Measurements from ENCODE around the gene CNOT1. TPM values are rescaled to one million over a fixed set of nuclear protein-coding genes. Genes with fewer than 3 reads are reported as not detected.
"Not testable (repeated sequence)": the region's sequence is repeated elsewhere in the genome, so short reads cannot be mapped to it uniquely, and the experiment has no call there.

Gene CNOT1
- total and polyA plus RNA-seq, 3 donors from 2014 or later = 267 to 449 (median 272) TPM

- no peak for TF ChIP-seq POLR2A (IDR thresholded peaks at IDR 0.05)
- no peak for TF ChIP-seq CTCF (IDR thresholded peaks at IDR 0.05)
- Histone ChIP-seq H3K4me3 (no peak overlapping the region), H3K36me3 (ENCODE audit: low read depth, missing control alignments) (no peaks in the 10 kb centered on the region), H3K4me1 (no peaks in the 10 kb centered on the region), H3K9me3 (no peaks in the 10 kb centered on the region), H3K27me3 (no peaks in the 10 kb centered on the region), H3K27ac (no peak overlapping the region)
- 93 to 94% methylated on average over 10 of the region's 10 CpGs for WGBS, 2 donors
- DNase-seq = no peak
- intact Hi-C loops (cut with DNase I; ENCODE audit: low total_unique reads) = no loop called here
Observed at GRCh38 chr16:58620396-58620795, 9.2 kb downstream of the CNOT1 start.

- Histone ChIP-seq H3K4me1 (peaks cover 12% of the 10 kb centered on the region), H3K9me3 (no peaks in the 10 kb centered on the region), H3K36me3 (ENCODE audit: low read depth, missing control alignments) (no peaks in the 10 kb centered on the region), H3K4me3 (no peak overlapping the region), H3K27me3 (no peaks in the 10 kb centered on the region), H3K27ac (no peak overlapping the region)
- intact Hi-C loops (cut with DNase I; ENCODE audit: low total_unique reads) = no loop called here
- WGBS, 2 donors = 55% methylated on average over 3 of the region's 3 CpGs; no CpG with 5 or more reads in 1 of the 2 donors
- DNase-seq = no peak
- no peak for TF ChIP-seq CTCF (IDR thresholded peaks at IDR 0.05)
- TF ChIP-seq POLR2A (IDR thresholded peaks at IDR 0.05) = no peak
Observed at GRCh38 chr16:58615280-58615679, 14.3 kb downstream of the CNOT1 start.

GRCh38 chr16:58614860-58615259 is 14.8 kb downstream of the CNOT1 start:
- H3K9me3 ChIP-seq = no peaks in the 10 kb centered on the region
- H3K4me1 ChIP-seq = peaks cover 12% of the 10 kb centered on the region
- no peaks in the 10 kb centered on the region for H3K36me3 ChIP-seq (ENCODE audit: low read depth, missing control alignments)
- intact Hi-C loops (cut with DNase I; ENCODE audit: low total_unique reads) = no loop called here
- H3K27me3 ChIP-seq = no peaks in the 10 kb centered on the region
- H3K27ac ChIP-seq = no peak overlapping the region
- TF ChIP-seq CTCF (IDR thresholded peaks at IDR 0.05) = no peak
- no peak for TF ChIP-seq POLR2A (IDR thresholded peaks at IDR 0.05)
- DNase-seq = no peak
- 93% methylated on average over 6 of the region's 6 CpGs; no CpG with 5 or more reads in 1 of the 2 donors for WGBS, 2 donors
- no peak overlapping the region for H3K4me3 ChIP-seq

GRCh38 chr16:58614212-58614611 is 15.4 kb downstream of the CNOT1 start:
- no peak for DNase-seq
- peaks cover 12% of the 10 kb centered on the region for H3K4me1 ChIP-seq
- no peaks in the 10 kb centered on the region for H3K36me3 ChIP-seq (ENCODE audit: low read depth, missing control alignments)
- H3K27me3 ChIP-seq = no peaks in the 10 kb centered on the region
- 84% methylated on average over 6 of the region's 6 CpGs; no CpG with 5 or more reads in 1 of the 2 donors for WGBS, 2 donors
- intact Hi-C loops (cut with DNase I; ENCODE audit: low total_unique reads) = no loop called here
- TF ChIP-seq POLR2A (IDR thresholded peaks at IDR 0.05) (no peak), CTCF (IDR thresholded peaks at IDR 0.05) (no peak)
- H3K27ac ChIP-seq = no peak overlapping the region
- H3K4me3 ChIP-seq = no peak overlapping the region
- no peaks in the 10 kb centered on the region for H3K9me3 ChIP-seq

GRCh38 chr16:58612965-58613364 is 16.7 kb downstream of the CNOT1 start:
- 57 to 78% methylated on average over 6 to 7 of the region's 7 CpGs for WGBS, 2 donors
- intact Hi-C loops (cut with DNase I; ENCODE audit: low total_unique reads); H3K27ac ChIP-seq; H3K27me3 ChIP-seq; H3K9me3 ChIP-seq; H3K36me3 ChIP-seq (ENCODE audit: low read depth, missing control alignments); H3K4me3 ChIP-seq: not testable (repeated sequence)
- peaks cover 12% of the 10 kb centered on the region for H3K4me1 ChIP-seq
- peak; percentile 25 for DNase-seq

Measured in testis (tissue), 3 donors.